ENCODE measurements around the gene NHLH2.

DNA sequence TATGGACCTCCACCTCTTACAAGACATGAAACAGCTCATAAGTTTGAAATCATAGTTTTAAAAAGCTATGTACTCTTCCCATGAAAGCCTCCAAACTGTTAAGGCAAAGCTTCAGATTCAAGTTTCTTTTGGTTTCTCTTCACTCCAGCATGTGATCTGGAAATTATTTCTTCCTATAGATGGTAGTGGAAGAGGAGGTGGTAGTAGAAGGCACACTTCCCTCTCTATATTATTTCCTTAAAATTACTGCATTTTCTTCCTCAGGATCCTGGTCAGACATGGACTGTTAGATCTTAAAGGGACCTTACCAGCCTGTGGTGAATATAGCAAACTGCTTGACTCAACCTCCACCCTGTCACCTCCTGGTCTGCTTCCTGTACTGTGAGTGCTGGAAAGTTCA, 31.9 kb downstream of the NHLH2 start:
- no peak for TF ChIP-seq CTCF (IDR thresholded peaks at IDR 0.05)
- TF ChIP-seq REST (IDR thresholded peaks at IDR 0.05; ENCODE audit: insufficient read depth in 1 of 2, low read depth in 2 of 2, low read length in 1 of 2) = no peak
- no peak for TF ChIP-seq POLR2AphosphoS5 (IDR thresholded peaks at IDR 0.05; ENCODE audit: low read depth, low read length)
- no peak for TF ChIP-seq SIN3A (IDR thresholded peaks at IDR 0.05; ENCODE audit: borderline replicate concordance, insufficient read depth, low read depth, low read length)
- no peak for TF ChIP-seq TCF7L2 (IDR thresholded peaks at IDR 0.05; ENCODE audit: low read depth, low read length)
